Heart right ventricle (tissue), 16 donors: ENCODE measurements around the gene CD9. TPM values are rescaled to one million over a fixed set of nuclear protein-coding genes. Genes with fewer than 3 reads are reported as not detected.

Source experiments
- ATAC-seq, 8 donors: fragments of 200-7000 bp; cut with Tn5 transposase; one replicate each; pipeline ENCODE4 v1.9.1; 2020; ENCODE audit warnings: mild to moderate bottlenecking in 8 of 8, moderate library complexity in 8 of 8, moderate number of reproducible peaks in 1 of 8
- DNase-seq, 2 donors: peaks; one replicate each; pipeline ENCODE4 v3.0.0-alpha.2; 2020
- H3K27ac ChIP-seq, 10 donors: fragments of 200-600 bp; sonication (generic) in 2 of 10; one replicate each; pipeline versions ENCODE4 v1.5.0 to v1.8.0; 2020 to 2022; ENCODE audit warnings: mild to moderate bottlenecking in 3 of 10
- H3K27me3 ChIP-seq, 7 donors: fragments of 200-600 bp; one replicate each; pipeline ENCODE4 v1.8.0; 2021 to 2022; ENCODE audit warnings: mild to moderate bottlenecking in 2 of 7
- H3K36me3 ChIP-seq, 9 donors: fragments of 200-600 bp; sonication (generic) in 1 of 9; one replicate each; pipeline versions ENCODE4 v1.5.0 to v1.8.0; 2020 to 2022; ENCODE audit warnings: mild to moderate bottlenecking in 2 of 9
- H3K4me1 ChIP-seq, 9 donors: fragments of 200-600 bp; sonication (generic) in 1 of 9; one replicate each; pipeline versions ENCODE4 v1.5.0 to v1.8.0; 2020 to 2022; ENCODE audit warnings: mild to moderate bottlenecking in 4 of 9
- H3K4me3 ChIP-seq, 10 donors: fragments of 200-600 bp; sonication (generic) in 2 of 10; one replicate each; pipeline versions ENCODE4 v1.5.0 to v1.8.0; 2020 to 2022; ENCODE audit warnings: mild to moderate bottlenecking in 7 of 10, moderate library complexity in 2 of 10
- H3K9me3 ChIP-seq, 11 donors: fragments of 200-600 bp in 10 of 11; sonication (generic) in 2 of 11; one replicate each; pipeline versions ENCODE4 v1.5.0 to v1.8.0; 2013 to 2022; ENCODE audit warnings: mild to moderate bottlenecking in 2 of 11, control low read depth in 1 of 11, moderate library complexity in 1 of 11
- CTCF ChIP-seq, 9 donors: fragments of 200-600 bp; sonication (generic) in 2 of 9; IDR thresholded peaks; one replicate each; pipeline versions ENCODE4 v1.5.0 to v1.8.0; 2021 to 2022; ENCODE audit warnings: antibody characterized with exemption in 9 of 9, mild to moderate bottlenecking in 5 of 9, moderate library complexity in 1 of 9
- WGBS, 2 donors: extraction: QIAGEN DNeasy Blood & Tissue Kit; methylation state at CpG; one replicate each; pipeline ENCODE4 v1.1.7; 2013; ENCODE audit warnings: inconsistent platforms in 1 of 2; 5-methylcytosine and 5-hydroxymethylcytosine counted together
- intact Hi-C, 10 donors: fragments of 100-400 bp; cut with DNase I; formaldehyde crosslinking; loops; one replicate each; pipeline versions ENCODE4 v1.11.1 to v1.14.2; 2022
- polyA plus RNA-seq, 2 donors: library from polyadenylated mRNA; stranded (reverse); fragments of 200-250 nt; gene quantifications; one replicate each; pipeline ENCODE4 v1.2.3, GENCODE V29; 2013
- total RNA-seq, 10 donors: library from RNA; stranded (reverse); fragmentation: NEBNext Ultra II Directional in 3 of 10; extraction: Animal tissue kit (Norgen Biotek cat#: 25700) in 3 of 10; gene quantifications; one replicate each; pipeline versions ENCODE4 v1.2.1 to v1.2.4, GENCODE V29; 2021 to 2023
- donor health status: Arrhythmogenic right ventricular cardiomyopathy.
- donor health status: ischemic (EF 13 %, LVEDD 7.1; RV severe dilation, severe dysfunction).
- donor health status: healthy with polysubstance abuse.
- donor health status: DM: no; HTN: yes; CAD: no.
- donor health status: DM: no; HTN: no; CAD: no.
- donor health status: ischemic (EF 25% LVEDD 6.9; RV normal size, moderate dysfunction).
- donor health status: ischemic (EF 25% LVEDD 5.7; RV mildly dilated, moderate dysfunction).
- donor health status: healthy.
- donor health status: DM: yes; HTN: yes; CAD: no.
- donor health status: Ischemic cardiomyopathy.
- donor health status: ischemic (EF 35%, LVEDD 5.7; RV mildly dilated, moderate dysfunction).
- donor health status: nonischemic (EF 11% LVEDD 7.7; RV severe dilation, severe dysfunction).
- donor health status: DM: yes; HTN: yes; CAD: no.
- donor health status: PGD.
- donor health status: ischemic (EF 29% LVEDD 5.4; RV normal size, mild dysfunction).
- donor health status: nonischemic (EF 23%, LVEDD 6.1; RV moderate dilation, normal function).

Gene CD9
- total and polyA plus RNA-seq, 12 donors, result 24.8 to 109 (median 54.2) TPM

GRCh38 chr12:6177642-6178358 lies 22.4 kb upstream of the CD9 start:
- H3K36me3 ChIP-seq, result no peaks in the 10 kb centered on the region
- H3K4me1 ChIP-seq, result peaks cover 21 to 46% (median 34%) of the 10 kb centered on the region in 9 donors
- no peak for ATAC-seq
- intact Hi-C loops, result loop anchor here in 3 of 10 donors (5.0 to 10.0 kb wide), 3 partner anchors 103 to 115 kb away; no protein-coding TSS in a partner anchor
- DNase-seq, result no peak
- WGBS, 2 donors, result 94 to 98% methylated on average over 10 of the region's 10 CpGs
- TF ChIP-seq CTCF (IDR thresholded peaks at IDR 0.05), result no peak
- H3K4me3 ChIP-seq, result no peak overlapping the region
- no peaks in the 10 kb centered on the region for H3K27me3 ChIP-seq
- H3K9me3 ChIP-seq, result no peaks in the 10 kb centered on the region
- H3K27ac ChIP-seq, result no peak overlapping the region

DNA sequence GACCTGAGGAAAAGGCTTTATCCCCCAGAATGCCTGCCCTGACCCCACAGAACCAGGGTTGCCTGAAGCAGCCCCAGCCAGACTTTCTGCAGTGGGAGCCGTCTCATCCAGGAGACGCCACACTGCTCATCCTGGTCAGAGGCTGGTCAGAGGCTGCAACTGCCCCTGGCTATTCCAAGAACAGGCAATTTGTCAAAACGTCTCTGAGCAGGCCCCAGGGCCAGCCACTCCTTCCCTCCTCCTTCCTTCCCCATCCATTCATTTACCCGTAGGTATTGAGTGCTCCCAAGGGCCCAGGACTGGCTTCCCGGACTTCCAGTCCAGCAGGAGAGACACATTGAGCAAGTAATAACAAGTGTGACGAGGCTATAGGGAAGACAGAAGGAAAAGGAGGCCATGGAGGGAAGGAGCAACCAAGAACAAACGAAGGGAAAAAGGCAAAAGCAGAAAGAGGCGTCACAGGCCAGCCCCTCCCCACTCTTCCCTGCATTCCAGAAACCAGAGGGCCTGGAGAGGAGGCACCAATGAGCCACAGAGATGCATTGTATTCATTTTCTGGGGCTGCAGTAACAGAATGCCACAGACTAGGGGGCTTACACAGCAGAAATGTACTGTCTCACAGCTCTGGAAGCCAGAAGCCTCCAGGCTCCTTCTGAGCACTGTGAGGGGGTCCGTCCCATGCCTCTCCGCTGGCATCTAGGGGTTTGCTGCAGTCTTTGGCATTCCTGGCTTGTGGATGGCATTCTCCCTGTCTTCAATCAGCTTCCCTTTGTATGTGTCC lies 21.0 kb upstream of the CD9 start:
- peak in 2 of 9 donors; percentile 6 to 8 for TF ChIP-seq CTCF (IDR thresholded peaks at IDR 0.05)
- Histone ChIP-seq H3K9me3 (peaks cover 0 to 2% (median 0%) of the 10 kb centered on the region in 11 donors), H3K27ac (peak overlapping the region in 9 of 10 donors; percentile 21 to 84 (median 71)), H3K4me3 (no peak overlapping the region), H3K27me3 (no peaks in the 10 kb centered on the region), H3K36me3 (no peaks in the 10 kb centered on the region), H3K4me1 (peaks cover 21 to 55% (median 44%) of the 10 kb centered on the region in 9 donors)
- no peak for ATAC-seq
- intact Hi-C loops, result loop anchor here in 3 of 10 donors (5.0 to 10.0 kb wide), 3 partner anchors 104 to 117 kb away; no protein-coding TSS in a partner anchor
- WGBS, 2 donors, result 54 to 61% methylated on average over 10 of the region's 10 CpGs
- DNase-seq, result no peak

- H3K4me3 ChIP-seq, result no peak overlapping the region
- H3K4me1 ChIP-seq, result peaks cover 21 to 55% (median 44%) of the 10 kb centered on the region in 9 donors
- H3K36me3 ChIP-seq, result no peaks in the 10 kb centered on the region
- intact Hi-C loops, result loop anchor here in 2 of 10 donors (5.0 kb wide), 2 partner anchors 113 to 118 kb away; no protein-coding TSS in a partner anchor
- H3K27me3 ChIP-seq, result no peaks in the 10 kb centered on the region
- H3K27ac ChIP-seq, result peak overlapping the region in 9 of 10 donors; percentile 28 to 84 (median 75)
- peak; percentile 66 to 74 for DNase-seq
- ATAC-seq, result peak; percentile 40 to 79 (median 64)
- no peak for TF ChIP-seq CTCF (IDR thresholded peaks at IDR 0.05)
- H3K9me3 ChIP-seq, result peaks cover 0 to 5% (median 0%) of the 10 kb centered on the region in 11 donors
- WGBS, 2 donors, result 49 to 62% methylated on average over 21 of the region's 21 CpGs
These were observed 19.7 kb upstream of the CD9 start for GRCh38 chr12:6180268-6181051.
